Endodermal cell (in vitro differentiated cells): ENCODE measurements around the gene NPW. TPM values are rescaled to one million over a fixed set of nuclear protein-coding genes. Genes with fewer than 3 reads are reported as not detected.

Experiments used
- DNase-seq: peaks from one replicate; pipeline ENCODE4 v3.0.0-alpha.2; 2017
- H3K27ac ChIP-seq: 2 replicates; pipeline ENCODE4 v1.5.1; 2013; ENCODE audit warnings: mild to moderate bottlenecking, low read depth, low read length, moderate library complexity
- H3K27me3 ChIP-seq: 2 replicates; pipeline ENCODE4 v1.6.1; 2013; ENCODE audit warnings: mild to moderate bottlenecking, low read length, moderate library complexity; ENCODE audit not compliant: insufficient read depth, control insufficient read depth, poor library complexity, severe bottlenecking
- H3K36me3 ChIP-seq: 2 replicates; pipeline ENCODE4 v1.7.0; 2013; ENCODE audit warnings: mild to moderate bottlenecking, low read length, moderate library complexity; ENCODE audit not compliant: control insufficient read depth, insufficient read depth
- H3K4me1 ChIP-seq: one replicate; pipeline ENCODE4 v1.7.0; 2013; ENCODE audit warnings: low read length; ENCODE audit not compliant: control insufficient read depth, insufficient read depth
- H3K4me3 ChIP-seq: 2 replicates; pipeline ENCODE4 v1.5.1; 2013; ENCODE audit warnings: mild to moderate bottlenecking, low read length, moderate library complexity
- H3K9ac ChIP-seq: 2 replicates; pipeline ENCODE4 v1.6.1; 2013; ENCODE audit warnings: mild to moderate bottlenecking, low read length, moderate library complexity; ENCODE audit not compliant: poor library complexity, severe bottlenecking; ENCODE audit errors: extremely low read depth
- H3K9me3 ChIP-seq: 2 replicates; pipeline ENCODE4 v1.6.1; 2013; ENCODE audit warnings: mild to moderate bottlenecking, low read length, moderate library complexity; ENCODE audit not compliant: control insufficient read depth
- H3K27ac Mint-ChIP-seq: 2 replicates; pipeline ENCODE4 v1.8.0; 2020; ENCODE audit warnings: mixed read lengths
- H3K27me3 Mint-ChIP-seq: 2 replicates; pipeline ENCODE4 v1.8.0; 2021; ENCODE audit warnings: mild to moderate bottlenecking, mixed read lengths; ENCODE audit not compliant: insufficient read depth
- H3K36me3 Mint-ChIP-seq: 2 replicates; pipeline ENCODE4 v1.8.0; 2020; ENCODE audit warnings: low read depth, mixed read lengths
- H3K4me1 Mint-ChIP-seq: 2 replicates; pipeline ENCODE4 v1.8.0; 2020; ENCODE audit warnings: mixed read lengths
- H3K4me3 Mint-ChIP-seq: 2 replicates; pipeline ENCODE4 v1.8.0; 2020; ENCODE audit warnings: mild to moderate bottlenecking, moderate library complexity, mixed read lengths
- H3K9me3 Mint-ChIP-seq: 2 replicates; pipeline ENCODE4 v1.8.0; 2020; ENCODE audit warnings: mild to moderate bottlenecking, mixed read lengths
- WGBS, 2 experiments: methylation state at CpG; one replicate each; pipeline versions ENCODE4 v1.1.5 to v1.1.7; 2013; ENCODE audit warnings: missing lambda C conversion rate in 2 of 2, mixed read lengths in 1 of 2; ENCODE audit not compliant: insufficient coverage in 1 of 2, insufficient read length in 1 of 2; 5-methylcytosine and 5-hydroxymethylcytosine counted together
- total RNA-seq, 2 donors: library from RNA; stranded (reverse); fragmentation: NEBNext Ultra II Directional in 1 of 2; extraction: Animal tissue kit (Norgen Biotek cat#: 25700) in 1 of 2; gene quantifications; 2 replicates in 1 of 2; 3 replicates in 1 of 2; pipeline ENCODE4 v1.2.1, GENCODE V29; 2021
- TF ChIP-seq, protein P1 (sequence below): fragments of 200-600 bp; sonication (generic); conservative IDR thresholded peaks from 2 replicates; pipeline ENCODE4 v1.5.0; 2021; ENCODE audit warnings: antibody characterized with exemption, mild to moderate bottlenecking

Gene NPW
- total RNA-seq, 2 donors from 2014 or later = 1.2 to 1.9 TPM

DNA sequence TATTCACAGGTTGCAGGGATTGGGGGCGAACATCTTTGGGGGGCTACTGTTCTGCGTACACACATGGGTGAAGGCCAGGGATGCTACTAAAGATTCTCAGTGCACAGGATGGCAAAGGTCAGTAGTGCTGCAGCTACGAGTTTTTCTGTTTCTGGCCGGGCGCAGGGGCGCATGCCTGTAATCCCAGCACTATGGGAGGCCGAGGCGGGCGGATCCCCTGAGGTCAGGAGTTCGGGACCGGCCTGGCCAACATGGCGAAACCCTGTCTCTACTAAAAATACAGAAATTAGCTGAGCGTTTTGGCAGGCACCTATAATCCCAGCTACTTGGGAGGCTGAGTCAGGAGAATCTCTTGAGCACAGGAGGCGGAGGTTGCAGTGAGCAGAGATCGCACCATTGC, 6.1 kb upstream of the NPW start:
- Histone ChIP-seq H3K9me3 (no peaks in the 10 kb centered on the region), H3K36me3 (no peaks in the 10 kb centered on the region), H3K27me3 (peaks cover 10% of the 10 kb centered on the region), H3K9ac (no peak overlapping the region), H3K27ac (no peak overlapping the region), H3K4me1 (peaks cover 5% of the 10 kb centered on the region), H3K4me3 (no peak overlapping the region)
- WGBS, 2 experiments = 91 to 97% methylated on average over 15 of the region's 15 CpGs
- TF ChIP-seq, protein P1, sequence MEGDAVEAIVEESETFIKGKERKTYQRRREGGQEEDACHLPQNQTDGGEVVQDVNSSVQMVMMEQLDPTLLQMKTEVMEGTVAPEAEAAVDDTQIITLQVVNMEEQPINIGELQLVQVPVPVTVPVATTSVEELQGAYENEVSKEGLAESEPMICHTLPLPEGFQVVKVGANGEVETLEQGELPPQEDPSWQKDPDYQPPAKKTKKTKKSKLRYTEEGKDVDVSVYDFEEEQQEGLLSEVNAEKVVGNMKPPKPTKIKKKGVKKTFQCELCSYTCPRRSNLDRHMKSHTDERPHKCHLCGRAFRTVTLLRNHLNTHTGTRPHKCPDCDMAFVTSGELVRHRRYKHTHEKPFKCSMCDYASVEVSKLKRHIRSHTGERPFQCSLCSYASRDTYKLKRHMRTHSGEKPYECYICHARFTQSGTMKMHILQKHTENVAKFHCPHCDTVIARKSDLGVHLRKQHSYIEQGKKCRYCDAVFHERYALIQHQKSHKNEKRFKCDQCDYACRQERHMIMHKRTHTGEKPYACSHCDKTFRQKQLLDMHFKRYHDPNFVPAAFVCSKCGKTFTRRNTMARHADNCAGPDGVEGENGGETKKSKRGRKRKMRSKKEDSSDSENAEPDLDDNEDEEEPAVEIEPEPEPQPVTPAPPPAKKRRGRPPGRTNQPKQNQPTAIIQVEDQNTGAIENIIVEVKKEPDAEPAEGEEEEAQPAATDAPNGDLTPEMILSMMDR = no peak
- H3K27ac Mint-ChIP-seq = no peak overlapping the region
- H3K27me3 Mint-ChIP-seq = peaks cover 20% of the 10 kb centered on the region
- DNase-seq = no peak
- peaks cover 3% of the 10 kb centered on the region for H3K36me3 Mint-ChIP-seq
- H3K4me1 Mint-ChIP-seq = peaks cover 7% of the 10 kb centered on the region
- no peaks in the 10 kb centered on the region for H3K9me3 Mint-ChIP-seq
- no peak overlapping the region for H3K4me3 Mint-ChIP-seq

DNA sequence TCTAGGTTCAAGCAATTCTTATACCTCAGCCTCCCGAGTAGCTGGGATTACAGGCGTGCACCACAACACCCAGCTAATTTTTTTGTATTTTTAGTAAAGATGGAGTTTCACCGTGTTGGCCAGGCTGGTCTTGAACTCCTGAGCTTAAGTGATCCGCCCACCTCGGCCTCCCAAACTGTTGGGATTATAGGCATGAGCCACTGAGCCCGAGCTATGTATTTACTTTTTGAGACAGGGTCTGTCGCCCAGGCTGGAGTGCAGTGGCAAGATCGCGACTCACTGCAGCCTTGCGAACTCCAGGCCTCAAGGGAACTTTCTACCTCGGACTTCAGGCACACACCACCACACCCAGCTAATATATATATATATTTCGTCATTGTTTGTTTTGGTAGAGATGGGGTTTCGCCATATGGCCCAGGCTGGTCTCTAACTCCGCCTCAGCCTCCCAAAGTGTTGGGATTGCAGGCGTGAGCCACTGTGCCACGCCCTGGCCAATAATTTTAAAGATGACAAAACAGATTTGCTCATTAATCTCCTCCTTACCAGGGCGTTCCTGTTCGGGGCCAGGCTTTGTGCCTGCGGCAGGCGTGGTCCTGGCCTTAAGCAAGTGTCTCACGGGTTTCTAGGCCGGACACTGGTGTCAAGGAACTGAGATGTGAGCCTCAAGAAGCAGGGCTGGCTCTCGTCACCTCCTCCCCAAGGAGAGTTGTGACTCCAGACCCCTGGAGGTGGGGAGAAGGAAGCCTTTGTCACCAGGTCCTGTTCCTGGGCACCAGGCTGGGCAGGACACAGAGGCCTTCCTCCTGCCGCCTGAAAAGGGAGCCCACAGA, 4.3 kb upstream of the NPW start:
- no peak overlapping the region for H3K4me3 Mint-ChIP-seq
- H3K9me3 Mint-ChIP-seq = no peaks in the 10 kb centered on the region
- WGBS, 2 experiments = 86 to 92% methylated on average over 15 to 21 of the region's 24 CpGs
- Histone ChIP-seq H3K4me3 (no peak overlapping the region), H3K27ac (no peak overlapping the region), H3K9ac (no peak overlapping the region), H3K36me3 (no peaks in the 10 kb centered on the region), H3K4me1 (peaks cover 2% of the 10 kb centered on the region), H3K9me3 (no peaks in the 10 kb centered on the region), H3K27me3 (peaks cover 28% of the 10 kb centered on the region)
- no peaks in the 10 kb centered on the region for H3K36me3 Mint-ChIP-seq
- TF ChIP-seq, protein P1 = no peak
- DNase-seq = no peak
- H3K27me3 Mint-ChIP-seq = peaks cover 36% of the 10 kb centered on the region
- H3K4me1 Mint-ChIP-seq = peaks cover 2% of the 10 kb centered on the region
- no peak overlapping the region for H3K27ac Mint-ChIP-seq

DNA sequence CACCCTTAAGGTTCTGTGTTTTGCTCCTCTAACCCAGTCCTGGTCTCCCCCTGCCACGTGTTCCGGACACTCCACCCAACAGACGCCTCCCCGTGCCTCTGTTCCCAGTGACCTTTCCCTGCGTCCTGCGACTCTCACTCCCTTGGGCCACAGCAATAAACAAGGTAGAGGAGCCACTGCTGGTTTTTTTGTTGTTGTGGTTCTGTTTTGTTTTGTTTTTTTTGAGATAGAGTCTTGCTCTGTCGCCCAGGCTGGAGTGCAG, 3.7 kb upstream of the NPW start:
- no peak overlapping the region for H3K4me3 ChIP-seq
- no peak overlapping the region for H3K9ac ChIP-seq
- no peak overlapping the region for H3K4me3 Mint-ChIP-seq
- TF ChIP-seq, protein P1 = no peak
- no peaks in the 10 kb centered on the region for H3K36me3 ChIP-seq
- no peaks in the 10 kb centered on the region for H3K9me3 ChIP-seq
- H3K9me3 Mint-ChIP-seq = no peaks in the 10 kb centered on the region
- 89 to 100% methylated on average over 2 to 7 of the region's 7 CpGs for WGBS, 2 experiments
- H3K36me3 Mint-ChIP-seq = no peaks in the 10 kb centered on the region
- H3K27me3 ChIP-seq = peaks cover 33% of the 10 kb centered on the region
- no peaks in the 10 kb centered on the region for H3K4me1 Mint-ChIP-seq
- DNase-seq = no peak
- no peaks in the 10 kb centered on the region for H3K4me1 ChIP-seq
- peaks cover 42% of the 10 kb centered on the region for H3K27me3 Mint-ChIP-seq
- no peak overlapping the region for H3K27ac Mint-ChIP-seq
- H3K27ac ChIP-seq = no peak overlapping the region
